CD4-positive, alpha-beta memory T cell (primary cell): ENCODE measurements around the gene ATP6V0B. TPM values are rescaled to one million over a fixed set of nuclear protein-coding genes. Genes with fewer than 3 reads are reported as not detected.

Experiments
- CTCF ChIA-PET: fragments of 350-600 bp; sonication (Branson Sonifier 250); formaldehyde crosslinking; loops from one replicate; lab custom pipeline; 2021; ENCODE audit warnings: inconsistent platforms; ENCODE audit not compliant: partially characterized antibody; lab: Charles Lee
- POLR2A ChIA-PET: fragments of 350-600 bp; sonication (Branson Sonifier 250); formaldehyde crosslinking; loops from one replicate; lab custom pipeline; 2021; ENCODE audit not compliant: partially characterized antibody; lab: Charles Lee
- DNase-seq, 5 donors: peaks; one replicate each; pipeline versions ENCODE4 v3.0.0 to v3.0.0-alpha.2; 2020 to 2022; ENCODE audit warnings: mixed read lengths in 1 of 5
- H3K27ac ChIP-seq: one replicate; pipeline ENCODE4 v1.7.0; 2013; ENCODE audit warnings: low read depth, low read length
- H3K27me3 ChIP-seq: 2 replicates; pipeline ENCODE4 v1.7.0; 2013; ENCODE audit warnings: mild to moderate bottlenecking, low read length, moderate library complexity; ENCODE audit not compliant: insufficient read depth
- H3K36me3 ChIP-seq: 2 replicates; pipeline ENCODE4 v1.7.0; 2013; ENCODE audit warnings: mild to moderate bottlenecking, low read length, moderate library complexity; ENCODE audit not compliant: insufficient read depth
- H3K4me1 ChIP-seq: 2 replicates; pipeline ENCODE4 v1.7.0; 2013; ENCODE audit warnings: mild to moderate bottlenecking, low read length, moderate library complexity; ENCODE audit not compliant: insufficient read depth
- H3K4me3 ChIP-seq, 2 donors: one replicate each; pipeline ENCODE4 v1.7.0; 2013; ENCODE audit warnings: low read length in 2 of 2, mild to moderate bottlenecking in 1 of 2
- H3K9me3 ChIP-seq, 2 donors: one replicate each; pipeline ENCODE4 v1.7.0; 2013; ENCODE audit warnings: low read length in 2 of 2, control low read depth in 1 of 2; ENCODE audit not compliant: control insufficient read depth in 1 of 2
- H3K27ac Mint-ChIP-seq, 7 donors: one replicate each; pipeline ENCODE4 v1.8.0; 2020 to 2021; ENCODE audit warnings: mixed read lengths in 7 of 7, mild to moderate bottlenecking in 6 of 7, inconsistent platforms in 3 of 7, moderate library complexity in 3 of 7
- H3K27me3 Mint-ChIP-seq, 2 donors: one replicate each; pipeline ENCODE4 v1.8.0; 2020 to 2021; ENCODE audit warnings: mixed read lengths in 2 of 2
- H3K36me3 Mint-ChIP-seq, 2 donors: one replicate each; pipeline ENCODE4 v1.8.0; 2020 to 2021; ENCODE audit warnings: mixed read lengths in 2 of 2, inconsistent platforms in 1 of 2, mild to moderate bottlenecking in 1 of 2
- H3K4me1 Mint-ChIP-seq, 4 donors: one replicate each; pipeline ENCODE4 v1.8.0; 2020 to 2021; ENCODE audit warnings: mixed read lengths in 4 of 4, mild to moderate bottlenecking in 1 of 4
- H3K4me3 Mint-ChIP-seq, 8 donors: one replicate each; pipeline ENCODE4 v1.8.0; 2020 to 2021; ENCODE audit warnings: mixed read lengths in 8 of 8, mild to moderate bottlenecking in 7 of 8, moderate library complexity in 6 of 8, inconsistent platforms in 3 of 8
- H3K9me3 Mint-ChIP-seq, 8 donors: one replicate each; pipeline ENCODE4 v1.8.0; 2020 to 2021; ENCODE audit warnings: mixed read lengths in 8 of 8, mild to moderate bottlenecking in 5 of 8, inconsistent platforms in 3 of 8, moderate library complexity in 1 of 8
- intact Hi-C: fragments of 100-400 bp; cut with micrococcal nuclease; formaldehyde crosslinking; loops from one replicate; pipeline ENCODE4 v1.15.1; 2023
- polyA plus RNA-seq, 2 donors: library from polyadenylated mRNA; unstranded; fragments of 300-500 nt; fragmentation: Illumina TruSeq; gene quantifications; one replicate each; pipeline ENCODE4 v1.2.3, GENCODE V29; 2021
- total RNA-seq, 2 experiments: library from RNA; stranded (reverse); gene quantifications; one replicate each; pipeline ENCODE4 v1.2.3, GENCODE V29; 2021

ATP6V0B gene
- total and polyA plus RNA-seq, 4 experiments from 2014 or later, result 59.8 to 310 (median 130) TPM

DNA sequence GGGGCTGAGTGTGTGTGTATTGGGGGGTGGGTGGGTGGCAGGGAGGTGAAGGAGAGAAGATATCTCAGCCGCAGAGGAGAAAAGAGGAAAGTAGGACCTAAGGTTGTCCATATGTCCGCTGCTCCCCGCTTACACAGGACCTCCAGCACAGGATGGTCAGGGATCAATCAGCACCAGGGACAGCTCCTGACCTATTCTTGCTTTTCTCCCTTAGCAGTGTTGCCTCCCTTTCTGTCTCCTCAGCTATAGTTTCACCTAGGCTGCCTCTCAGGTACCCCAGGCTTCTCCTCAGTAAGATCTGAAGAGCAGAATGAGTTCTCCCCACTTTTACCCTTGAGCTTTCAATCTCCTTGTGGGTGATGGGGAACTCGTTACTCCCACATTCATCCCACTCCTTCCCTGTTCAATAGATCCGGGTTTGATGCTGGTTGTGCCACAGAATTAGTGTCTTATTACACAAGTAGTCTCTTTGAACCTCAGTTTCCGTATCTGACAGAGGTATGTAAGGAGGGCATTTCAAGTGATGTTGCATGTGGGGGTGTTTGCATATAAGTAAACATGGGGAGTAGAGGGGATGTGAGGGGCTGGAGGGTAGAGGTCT lies 6.3 kb upstream of the ATP6V0B start:
- intact Hi-C loops, result no loop called here
- POLR2A ChIA-PET, result no interaction called here
- Histone ChIP-seq H3K27me3 (no peaks in the 10 kb centered on the region), H3K4me1 (peaks cover 16% of the 10 kb centered on the region), H3K27ac (no peak overlapping the region), H3K9me3 (no peaks in the 10 kb centered on the region), H3K36me3 (peaks cover 6% of the 10 kb centered on the region), H3K4me3 (no peak overlapping the region)
- Mint-ChIP-seq H3K36me3 (peaks cover 3 to 17% of the 10 kb centered on the region in 2 donors), H3K27me3 (no peaks in the 10 kb centered on the region), H3K9me3 (peaks cover 0 to 2% (median 0%) of the 10 kb centered on the region in 8 donors), H3K4me1 (peaks cover 15 to 30% (median 22%) of the 10 kb centered on the region in 4 donors), H3K4me3 (peak overlapping the region in 1 of 8 donors; percentile 6), H3K27ac (no peak overlapping the region)
- CTCF ChIA-PET, result no interaction called here
- DNase-seq, result no peak

DNA sequence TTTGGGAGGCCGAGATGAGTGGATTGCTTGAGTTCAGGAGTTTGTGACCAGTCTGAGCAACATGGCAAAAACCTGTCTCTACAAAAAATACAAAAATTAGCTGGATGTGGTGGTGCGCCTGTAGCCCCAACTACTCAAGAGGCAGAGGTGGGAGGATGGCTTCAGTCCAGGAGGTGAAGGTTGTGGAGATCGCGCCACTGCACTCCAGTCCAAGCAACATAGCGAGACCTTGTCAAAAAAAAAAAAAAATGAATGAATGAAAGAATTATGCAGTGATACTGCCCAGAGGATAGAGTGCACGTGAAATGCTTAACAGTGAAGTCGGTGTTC lies 5.4 kb upstream of the ATP6V0B start:
- H3K4me1 Mint-ChIP-seq, result peaks cover 23 to 40% (median 30%) of the 10 kb centered on the region in 4 donors
- Histone ChIP-seq H3K9me3 (no peaks in the 10 kb centered on the region), H3K4me1 (peaks cover 24% of the 10 kb centered on the region), H3K4me3 (peak overlapping the region in 1 of 2 donors; percentile 99), H3K27ac (no peak overlapping the region), H3K27me3 (no peaks in the 10 kb centered on the region), H3K36me3 (peaks cover 6% of the 10 kb centered on the region)
- no peak for DNase-seq
- H3K4me3 Mint-ChIP-seq, result peak overlapping the region; percentile 92 to 97 (median 94)
- peaks cover 3 to 24% of the 10 kb centered on the region in 2 donors for H3K36me3 Mint-ChIP-seq
- intact Hi-C loops, result loop anchor here (1.0 kb wide), 2 partner anchors 23 to 61 kb away; partner anchors contain the start of gene IPO13
- peaks cover 0 to 2% (median 0%) of the 10 kb centered on the region in 8 donors for H3K9me3 Mint-ChIP-seq
- H3K27me3 Mint-ChIP-seq, result no peaks in the 10 kb centered on the region
- POLR2A ChIA-PET, result interaction anchor here (0.8 to 1.5 kb wide), 5 partner anchors 16 to 243 kb away, joined by 3 to 19 read pairs (median 5); partner anchors contain the start of genes CCDC24 and IPO13
- H3K27ac Mint-ChIP-seq, result peak overlapping the region; percentile 77 to 93 (median 88)
- CTCF ChIA-PET, result interaction anchor here (1.0 kb wide), 1 partner anchor 22 kb away, joined by 3 read pairs; the partner anchor contains the start of gene IPO13

DNA sequence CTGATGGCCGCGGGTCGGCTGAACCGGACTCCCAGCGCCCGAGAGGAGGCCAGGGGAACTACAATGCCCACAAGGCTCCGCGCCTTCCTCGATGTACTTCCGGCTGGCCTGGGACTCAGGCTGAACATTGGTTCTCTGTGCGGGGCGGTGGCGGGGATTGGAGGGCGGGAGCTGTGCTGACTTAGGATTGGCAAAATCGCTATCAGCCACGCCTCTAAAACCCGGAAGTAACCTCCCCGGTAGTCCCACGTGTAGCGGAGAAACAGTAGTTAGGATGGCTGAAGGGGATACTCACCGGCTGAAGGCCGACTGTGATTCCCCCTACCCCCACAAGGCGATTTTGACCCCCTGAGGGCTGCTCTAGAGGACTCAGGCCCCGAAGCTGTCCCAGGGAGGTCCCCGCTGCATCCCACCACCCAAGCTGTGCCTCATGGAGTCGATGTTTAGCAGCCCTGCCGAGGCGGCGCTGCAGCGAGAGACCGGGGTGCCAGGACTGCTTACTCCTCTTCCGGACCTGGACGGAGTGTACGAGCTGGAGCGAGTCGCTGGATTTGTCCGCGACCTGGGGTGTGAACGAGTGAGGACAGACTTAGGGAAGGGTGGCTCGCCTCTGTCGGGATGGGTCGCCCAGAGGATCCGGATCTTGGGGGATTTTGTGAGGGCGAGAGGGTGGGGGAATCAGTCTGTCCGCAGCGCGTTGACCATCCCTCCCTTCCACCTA lies 4.9 kb upstream of the ATP6V0B start, which contains the start of gene DPH2:
TSS of gene DPH2 (plus strand) at position 265 of the 721 bp plus-strand sequence. CDS start at position 431, 166 bp downstream.
- Histone ChIP-seq H3K27me3 (no peaks in the 10 kb centered on the region), H3K27ac (peak within 1 kb of the TSS; percentile 57), H3K4me3 (peak within 1 kb of the TSS; percentile 89 to 99), H3K9me3 (no peaks in the 10 kb centered on the region), H3K4me1 (peaks cover 24% of the 10 kb centered on the region), H3K36me3 (peaks cover 6% of the 10 kb centered on the region)
- peaks cover 23 to 41% (median 32%) of the 10 kb centered on the region in 4 donors for H3K4me1 Mint-ChIP-seq
- intact Hi-C loops, result loop anchor here (1.0 kb wide), 2 partner anchors 24 to 60 kb away; partner anchors contain the start of gene IPO13
- ChIA-PET POLR2A (interaction anchor here (0.6 to 1.5 kb wide), 9 partner anchors 17 to 1552 kb away, joined by 3 to 19 read pairs (median 3); partner anchors contain the start of genes CCDC24, IPO13, KDM4A and PRDX1), CTCF (interaction anchor here (0.9 to 1.3 kb wide), 3 partner anchors 23 to 36 kb away, joined by 3 to 5 read pairs (median 3); partner anchors contain the start of gene IPO13)
- H3K27me3 Mint-ChIP-seq, result no peaks in the 10 kb centered on the region
- peak; percentile 86 to 99 (median 91) for DNase-seq
- peaks cover 3 to 27% of the 10 kb centered on the region in 2 donors for H3K36me3 Mint-ChIP-seq
- H3K9me3 Mint-ChIP-seq, result peaks cover 0 to 2% (median 0%) of the 10 kb centered on the region in 8 donors
- peak within 1 kb of the TSS; percentile 77 to 93 (median 88) for H3K27ac Mint-ChIP-seq
- H3K4me3 Mint-ChIP-seq, result peak within 1 kb of the TSS; percentile 92 to 97 (median 94)

DNA sequence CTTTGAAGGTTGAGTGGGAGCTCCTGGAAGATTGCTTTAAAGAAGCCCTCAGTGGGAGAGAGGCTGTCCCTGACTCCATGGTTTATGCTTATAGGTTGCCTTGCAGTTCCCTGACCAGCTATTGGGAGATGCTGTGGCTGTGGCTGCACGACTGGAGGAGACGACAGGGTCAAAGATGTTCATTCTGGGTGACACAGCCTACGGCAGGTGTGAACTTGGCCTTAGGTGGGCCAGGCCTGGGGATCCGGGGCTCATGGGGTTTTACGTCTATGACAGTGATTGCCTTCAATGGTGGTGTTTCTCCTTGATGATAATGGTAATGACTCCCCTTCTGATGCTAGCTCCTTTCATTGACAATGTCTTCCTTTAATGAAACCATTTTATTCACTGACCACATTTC lies 4.3 kb upstream of the ATP6V0B start:
- Histone ChIP-seq H3K27ac (peak overlapping the region; percentile 57), H3K4me3 (peak overlapping the region; percentile 89 to 99)
- CTCF ChIA-PET, result interaction anchor here (0.9 to 1.3 kb wide), 2 partner anchors 25 to 36 kb away, joined by 3 to 5 read pairs; no protein-coding TSS in a partner anchor

DNA sequence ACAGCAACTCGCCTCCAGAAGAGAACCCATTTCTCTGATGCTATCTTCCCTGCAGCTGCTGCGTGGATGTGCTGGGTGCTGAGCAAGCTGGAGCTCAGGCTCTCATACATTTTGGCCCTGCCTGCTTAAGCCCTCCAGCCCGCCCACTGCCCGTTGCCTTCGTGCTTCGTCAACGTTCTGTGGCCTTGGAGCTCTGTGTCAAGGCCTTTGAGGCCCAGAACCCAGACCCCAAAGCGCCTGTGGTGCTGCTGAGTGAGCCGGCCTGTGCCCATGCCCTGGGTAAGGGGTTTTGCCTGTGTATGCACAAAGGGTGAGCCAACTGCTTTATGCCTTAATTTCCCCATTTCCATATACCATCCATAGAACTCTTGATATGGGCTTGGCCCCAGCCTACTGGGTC lies 3.8 kb upstream of the ATP6V0B start:
- H3K27me3 Mint-ChIP-seq, result no peaks in the 10 kb centered on the region
- peaks cover 0 to 2% (median 0%) of the 10 kb centered on the region in 8 donors for H3K9me3 Mint-ChIP-seq
- POLR2A ChIA-PET, result interaction anchor here (1.3 to 5.7 kb wide), 5 partner anchors 18 to 1551 kb away, joined by 3 to 44 read pairs (median 4); partner anchors contain the start of genes CCDC24, IPO13 and PRDX1
- intact Hi-C loops, result no loop called here
- H3K4me3 Mint-ChIP-seq, result peak overlapping the region; percentile 92 to 97 (median 94)
- H3K36me3 Mint-ChIP-seq, result peaks cover 3 to 33% of the 10 kb centered on the region in 2 donors
- CTCF ChIA-PET, result interaction anchor here (0.9 to 1.3 kb wide), 2 partner anchors 25 to 35 kb away, joined by 3 to 5 read pairs; no protein-coding TSS in a partner anchor
- no peaks in the 10 kb centered on the region for H3K9me3 ChIP-seq
- no peak overlapping the region for H3K27ac ChIP-seq
- H3K27me3 ChIP-seq, result no peaks in the 10 kb centered on the region
- H3K4me1 ChIP-seq, result peaks cover 28% of the 10 kb centered on the region
- no peak overlapping the region for H3K4me3 ChIP-seq
- H3K4me1 Mint-ChIP-seq, result peaks cover 27 to 47% (median 37%) of the 10 kb centered on the region in 4 donors
- DNase-seq, result no peak
- H3K27ac Mint-ChIP-seq, result peak overlapping the region in 2 of 7 donors; percentile 27 to 88
- H3K36me3 ChIP-seq, result peaks cover 6% of the 10 kb centered on the region

More for the DNA sequence above, 4.3 kb upstream of the ATP6V0B start:
- peaks cover 0 to 2% (median 0%) of the 10 kb centered on the region in 8 donors for H3K9me3 Mint-ChIP-seq
- no peaks in the 10 kb centered on the region for H3K9me3 ChIP-seq
- peaks cover 3 to 29% of the 10 kb centered on the region in 2 donors for H3K36me3 Mint-ChIP-seq
- H3K4me3 Mint-ChIP-seq, result peak overlapping the region; percentile 92 to 97 (median 94)
- no peaks in the 10 kb centered on the region for H3K27me3 Mint-ChIP-seq
- POLR2A ChIA-PET, result interaction anchor here (0.6 to 5.7 kb wide), 8 partner anchors 18 to 1551 kb away, joined by 3 to 44 read pairs (median 4); partner anchors contain the start of genes CCDC24, IPO13, KDM4A and PRDX1
- peaks cover 6% of the 10 kb centered on the region for H3K36me3 ChIP-seq
- no peaks in the 10 kb centered on the region for H3K27me3 ChIP-seq
- intact Hi-C loops, result no loop called here
- peak overlapping the region in 6 of 7 donors; percentile 77 to 93 (median 87) for H3K27ac Mint-ChIP-seq
- no peak for DNase-seq
- peaks cover 23 to 43% (median 33%) of the 10 kb centered on the region in 4 donors for H3K4me1 Mint-ChIP-seq
- H3K4me1 ChIP-seq, result peaks cover 24% of the 10 kb centered on the region

DNA sequence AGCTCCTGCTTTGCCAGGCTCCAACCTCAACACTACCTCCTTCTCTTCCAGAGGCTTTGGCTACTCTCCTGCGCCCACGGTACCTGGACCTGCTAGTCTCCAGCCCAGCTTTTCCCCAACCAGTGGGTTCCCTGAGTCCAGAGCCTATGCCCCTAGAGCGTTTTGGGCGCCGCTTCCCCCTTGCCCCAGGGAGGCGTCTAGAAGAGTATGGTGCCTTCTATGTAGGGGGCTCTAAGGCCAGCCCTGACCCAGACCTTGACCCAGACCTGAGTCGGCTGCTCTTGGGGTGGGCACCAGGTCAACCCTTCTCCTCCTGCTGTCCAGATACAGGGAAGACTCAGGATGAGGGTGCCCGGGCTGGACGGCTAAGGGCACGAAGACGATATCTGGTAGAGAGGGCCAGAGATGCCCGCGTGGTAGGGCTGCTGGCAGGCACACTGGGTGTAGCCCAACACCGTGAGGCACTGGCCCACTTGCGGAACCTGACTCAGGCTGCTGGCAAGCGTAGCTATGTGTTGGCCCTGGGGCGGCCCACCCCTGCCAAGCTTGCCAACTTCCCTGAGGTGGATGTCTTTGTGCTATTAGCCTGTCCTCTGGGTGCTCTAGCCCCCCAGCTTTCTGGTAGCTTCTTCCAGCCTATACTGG lies 3.3 kb upstream of the ATP6V0B start:
- peak overlapping the region in 7 of 8 donors; percentile 92 to 97 (median 94) for H3K4me3 Mint-ChIP-seq
- DNase-seq, result no peak
- ChIA-PET CTCF (interaction anchor here (1.3 kb wide), 1 partner anchor 26 kb away, joined by 5 read pairs; no protein-coding TSS in a partner anchor), POLR2A (interaction anchor here (1.4 to 5.7 kb wide), 2 partner anchors 17 to 24 kb away, joined by 3 to 44 read pairs; partner anchors contain the start of gene IPO13)
- no peak overlapping the region for H3K27ac ChIP-seq
- H3K27me3 ChIP-seq, result no peaks in the 10 kb centered on the region
- no peaks in the 10 kb centered on the region for H3K9me3 ChIP-seq
- H3K4me3 ChIP-seq, result no peak overlapping the region
- no peaks in the 10 kb centered on the region for H3K27me3 Mint-ChIP-seq
- H3K4me1 ChIP-seq, result peaks cover 34% of the 10 kb centered on the region
- H3K9me3 Mint-ChIP-seq, result peaks cover 0 to 2% (median 0%) of the 10 kb centered on the region in 8 donors
- H3K27ac Mint-ChIP-seq, result no peak overlapping the region
- H3K36me3 ChIP-seq, result peaks cover 9% of the 10 kb centered on the region
- H3K4me1 Mint-ChIP-seq, result peaks cover 30 to 52% (median 41%) of the 10 kb centered on the region in 4 donors
- intact Hi-C loops, result no loop called here
- H3K36me3 Mint-ChIP-seq, result peaks cover 4 to 36% of the 10 kb centered on the region in 2 donors
